MM.1S (cell line): ENCODE results near the gene HMX2.

Experiments
- DNase-seq: peaks from one replicate; pipeline ENCODE4 v3.0.0-alpha.2; 2015
- H2AFZ ChIP-seq: fragments of 300-600 bp; sonication (generic); 2 replicates; pipeline ENCODE4 v1.6.0; 2016; ENCODE audit warnings: antibody characterized with exemption, low read length
- H3F3A ChIP-seq: fragments of 300-600 bp; sonication (generic); 2 replicates; pipeline ENCODE4 v1.6.1; 2016; ENCODE audit warnings: mild to moderate bottlenecking, antibody characterized with exemption, low read length, moderate library complexity, mixed read lengths; ENCODE audit not compliant: insufficient read depth
- H3K27ac ChIP-seq: fragments of 300-600 bp; sonication (generic); 2 replicates; pipeline ENCODE4 v1.5.1; 2016; ENCODE audit warnings: mild to moderate bottlenecking, low read length
- H3K27me3 ChIP-seq: fragments of 300-600 bp; sonication (generic); replicated peaks from 2 replicates; pipeline ENCODE4 v1.6.0; 2016; ENCODE audit warnings: low read length; ENCODE audit not compliant: insufficient read depth
- H3K36me3 ChIP-seq: fragments of 300-600 bp; sonication (generic); replicated peaks from 2 replicates; pipeline ENCODE4 v1.6.1; 2016; ENCODE audit warnings: mild to moderate bottlenecking, low read length, mixed read lengths; ENCODE audit not compliant: insufficient read depth
- H3K4me1 ChIP-seq: fragments of 300-600 bp; sonication (generic); 2 replicates; pipeline ENCODE4 v1.6.1; 2016; ENCODE audit warnings: low read length, mixed read lengths
- H3K4me2 ChIP-seq: fragments of 300-600 bp; sonication (generic); 2 replicates; pipeline ENCODE4 v1.6.0; 2016; ENCODE audit warnings: low read depth, low read length
- H3K4me3 ChIP-seq: fragments of 300-600 bp; sonication (generic); 2 replicates; pipeline ENCODE4 v1.5.1; 2016; ENCODE audit warnings: low read length, mixed read lengths
- H3K79me2 ChIP-seq: fragments of 300-600 bp; sonication (generic); 2 replicates; pipeline ENCODE4 v1.6.1; 2016; ENCODE audit warnings: mixed run types, low read length, mixed read lengths
- H3K9ac ChIP-seq: fragments of 300-600 bp; sonication (generic); 2 replicates; pipeline ENCODE4 v1.6.1; 2016; ENCODE audit warnings: low read length, mixed read lengths
- H3K9me2 ChIP-seq: fragments of 300-600 bp; sonication (generic); replicated peaks from 2 replicates; pipeline ENCODE4 v1.6.1; 2016; ENCODE audit warnings: mild to moderate bottlenecking, low read length, mixed read lengths; ENCODE audit not compliant: insufficient read depth
- H3K9me3 ChIP-seq: fragments of 300-600 bp; sonication (generic); replicated peaks from 2 replicates; pipeline ENCODE4 v1.6.1; 2016; ENCODE audit warnings: mild to moderate bottlenecking, low read length, mixed read lengths; ENCODE audit not compliant: insufficient read depth
- H4K20me1 ChIP-seq: fragments of 300-600 bp; sonication (generic); 2 replicates; pipeline ENCODE4 v1.6.1; 2016; ENCODE audit warnings: mild to moderate bottlenecking, low read length, moderate library complexity, mixed read lengths; ENCODE audit not compliant: insufficient read depth
- EZH2 ChIP-seq: fragments of 300-600 bp; sonication (generic); optimal IDR thresholded peaks from 2 replicates; pipeline ENCODE3; 2017; ENCODE audit warnings: low read depth, mild to moderate bottlenecking, antibody characterized with exemption, low read length, mixed read lengths
- EZH2phosphoT487 ChIP-seq: fragments of 300-600 bp; sonication (generic); IDR thresholded peaks from 2 replicates; pipeline ENCODE4 v1.6.1; 2018; ENCODE audit warnings: antibody characterized with exemption, low read length
- TF ChIP-seq, protein P1 (sequence below): fragments of 300-600 bp; sonication (generic); IDR thresholded peaks from 2 replicates; pipeline ENCODE4 v1.5.1; 2016; ENCODE audit warnings: antibody characterized with exemption, low read length, mixed read lengths

HMX2 gene, protein sequence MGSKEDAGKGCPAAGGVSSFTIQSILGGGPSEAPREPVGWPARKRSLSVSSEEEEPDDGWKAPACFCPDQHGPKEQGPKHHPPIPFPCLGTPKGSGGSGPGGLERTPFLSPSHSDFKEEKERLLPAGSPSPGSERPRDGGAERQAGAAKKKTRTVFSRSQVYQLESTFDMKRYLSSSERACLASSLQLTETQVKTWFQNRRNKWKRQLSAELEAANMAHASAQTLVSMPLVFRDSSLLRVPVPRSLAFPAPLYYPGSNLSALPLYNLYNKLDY

DNA sequence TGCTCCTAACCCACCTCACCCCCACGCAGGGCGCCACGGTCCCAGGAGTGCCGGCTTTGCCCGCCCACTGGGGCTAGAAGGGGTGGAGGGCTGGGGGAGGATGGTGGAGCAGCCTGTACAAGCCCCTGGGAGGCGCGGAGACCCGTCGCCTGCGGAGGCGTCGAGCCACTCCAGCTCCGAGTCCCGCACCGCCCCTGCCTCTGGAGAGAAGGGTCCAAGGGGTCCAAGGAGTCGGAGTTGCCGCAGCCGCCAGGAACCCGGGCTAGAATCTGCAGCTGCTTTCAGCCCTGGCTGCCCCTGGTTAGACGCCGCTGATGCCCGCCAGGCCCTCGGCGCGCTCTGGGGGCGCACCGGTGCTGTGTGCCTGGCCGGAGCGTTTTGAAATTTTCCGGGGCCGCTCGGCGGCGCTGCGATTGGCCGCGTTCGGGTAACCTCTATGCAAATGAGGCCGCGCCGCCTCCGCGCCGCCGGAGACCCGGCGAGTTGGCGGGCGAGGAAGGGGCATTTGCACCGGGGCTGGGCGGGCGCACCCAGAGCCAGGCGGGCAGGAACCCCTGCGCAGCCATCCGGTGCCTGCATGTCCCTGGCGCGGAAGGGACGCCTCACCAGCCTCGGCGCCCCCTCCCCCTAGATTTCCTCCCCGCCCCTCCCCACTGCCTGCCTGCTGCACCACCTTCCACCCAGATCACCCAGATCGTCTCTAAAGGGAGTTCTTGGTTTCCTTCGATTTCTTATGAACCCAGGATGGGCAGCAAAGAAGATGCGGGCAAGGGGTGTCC, at the start of gene HMX2:
HMX2 (plus strand) TSS at position 502 of the 779 bp plus-strand sequence; CDS start at position 745, 243 bp downstream.
- Histone ChIP-seq H3K36me3 (no peaks in the 10 kb centered on the region), H4K20me1 (no peaks in the 10 kb centered on the region), H3K9me3 (no peaks in the 10 kb centered on the region), H3F3A (no peaks in the 10 kb centered on the region), H3K4me3 (no peak within 1 kb of the TSS), H2AFZ (no peak within 1 kb of the TSS), H3K79me2 (no peaks in the 10 kb centered on the region), H3K27me3 (peaks cover 20% of the 10 kb centered on the region), H3K27ac (no peak within 1 kb of the TSS), H3K9ac (no peak within 1 kb of the TSS), H3K4me2 (no peak within 1 kb of the TSS), H3K9me2 (no peaks in the 10 kb centered on the region), H3K4me1 (no peaks in the 10 kb centered on the region)
- no peak for DNase-seq
- TF ChIP-seq EZH2 = no peak
- TF ChIP-seq, protein P1, sequence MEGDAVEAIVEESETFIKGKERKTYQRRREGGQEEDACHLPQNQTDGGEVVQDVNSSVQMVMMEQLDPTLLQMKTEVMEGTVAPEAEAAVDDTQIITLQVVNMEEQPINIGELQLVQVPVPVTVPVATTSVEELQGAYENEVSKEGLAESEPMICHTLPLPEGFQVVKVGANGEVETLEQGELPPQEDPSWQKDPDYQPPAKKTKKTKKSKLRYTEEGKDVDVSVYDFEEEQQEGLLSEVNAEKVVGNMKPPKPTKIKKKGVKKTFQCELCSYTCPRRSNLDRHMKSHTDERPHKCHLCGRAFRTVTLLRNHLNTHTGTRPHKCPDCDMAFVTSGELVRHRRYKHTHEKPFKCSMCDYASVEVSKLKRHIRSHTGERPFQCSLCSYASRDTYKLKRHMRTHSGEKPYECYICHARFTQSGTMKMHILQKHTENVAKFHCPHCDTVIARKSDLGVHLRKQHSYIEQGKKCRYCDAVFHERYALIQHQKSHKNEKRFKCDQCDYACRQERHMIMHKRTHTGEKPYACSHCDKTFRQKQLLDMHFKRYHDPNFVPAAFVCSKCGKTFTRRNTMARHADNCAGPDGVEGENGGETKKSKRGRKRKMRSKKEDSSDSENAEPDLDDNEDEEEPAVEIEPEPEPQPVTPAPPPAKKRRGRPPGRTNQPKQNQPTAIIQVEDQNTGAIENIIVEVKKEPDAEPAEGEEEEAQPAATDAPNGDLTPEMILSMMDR = no peak
- TF ChIP-seq EZH2phosphoT487 = no peak

- H3K9ac ChIP-seq = no peak overlapping the region
Measured at GRCh38 chr10:123100030-123100762, 47.7 kb upstream of the HMX2 start.

GRCh38 chr10:123101872-123102271, 46.1 kb upstream of the HMX2 start:
- no peaks in the 10 kb centered on the region for H3K9me3 ChIP-seq
- H3K4me2 ChIP-seq = no peak overlapping the region
- H3K36me3 ChIP-seq = no peaks in the 10 kb centered on the region
- H3K4me3 ChIP-seq = no peak overlapping the region
- H4K20me1 ChIP-seq = no peaks in the 10 kb centered on the region
- no peaks in the 10 kb centered on the region for H3K79me2 ChIP-seq
- TF ChIP-seq, protein P1 = no peak
- TF ChIP-seq EZH2phosphoT487 = no peak
- TF ChIP-seq EZH2 = no peak
- H3K4me1 ChIP-seq = no peaks in the 10 kb centered on the region
- no peaks in the 10 kb centered on the region for H3K27me3 ChIP-seq
- no peak overlapping the region for H2AFZ ChIP-seq
- no peak overlapping the region for H3K27ac ChIP-seq
- no peak overlapping the region for H3K9ac ChIP-seq
- no peak for DNase-seq
- H3F3A ChIP-seq = no peaks in the 10 kb centered on the region
- no peaks in the 10 kb centered on the region for H3K9me2 ChIP-seq

More at GRCh38 chr10:123100030-123100762, 47.7 kb upstream of the HMX2 start:
- H3K4me1 ChIP-seq = no peaks in the 10 kb centered on the region
- H4K20me1 ChIP-seq = no peaks in the 10 kb centered on the region
- H3K36me3 ChIP-seq = no peaks in the 10 kb centered on the region
- H3F3A ChIP-seq = no peaks in the 10 kb centered on the region
- H3K79me2 ChIP-seq = no peaks in the 10 kb centered on the region
- no peak overlapping the region for H3K4me2 ChIP-seq
- H2AFZ ChIP-seq = no peak overlapping the region
- no peak overlapping the region for H3K4me3 ChIP-seq
- no peaks in the 10 kb centered on the region for H3K9me2 ChIP-seq
- H3K27me3 ChIP-seq = no peaks in the 10 kb centered on the region
- H3K27ac ChIP-seq = no peak overlapping the region
- TF ChIP-seq, protein P1 = no peak
- TF ChIP-seq EZH2 = no peak
- TF ChIP-seq EZH2phosphoT487 = no peak
- DNase-seq = no peak
- H3K9me3 ChIP-seq = no peaks in the 10 kb centered on the region
